Measurements from ENCODE around the gene PNMA5. TPM values are rescaled to one million over a fixed set of nuclear protein-coding genes. Genes with fewer than 3 reads are reported as not detected.

Gene PNMA5
- polyA plus RNA-seq, 1 of the 3 experiments (the other 2 are of a cell fraction), result not detected

- TF ChIP-seq NRF1 (IDR thresholded peaks at IDR 0.05; ENCODE audit: low read depth, low read length) (no peak), RFX5 (IDR thresholded peaks at IDR 0.05; ENCODE audit: low read length) (no peak), JUND (IDR thresholded peaks at IDR 0.05) (no peak), FOXJ3 (CRISPR knock-in tag; IDR thresholded peaks at IDR 0.05) (no peak), FOSL2 (IDR thresholded peaks at IDR 0.05; ENCODE audit: borderline replicate concordance, low read depth) (no peak), MXI1 (IDR thresholded peaks at IDR 0.05; ENCODE audit: low read depth, low read length) (no peak), NFIC (IDR thresholded peaks at IDR 0.05; ENCODE audit: borderline replicate concordance) (no peak), FOXM1 (IDR thresholded peaks at IDR 0.05; ENCODE audit: low read depth) (no peak)
Measured at GRCh38 chrX:152945021-152945979, 48.6 kb downstream of the PNMA5 start (continued).

- TF ChIP-seq RXRA (IDR thresholded peaks at IDR 0.05; ENCODE audit: borderline replicate concordance, low read depth) (no peak), GABPA (IDR thresholded peaks at IDR 0.05; ENCODE audit: low read depth) (no peak), RAD21 (IDR thresholded peaks at IDR 0.05; ENCODE audit: low read length) (no peak), USF2 (IDR thresholded peaks at IDR 0.05; ENCODE audit: borderline replicate concordance, low read depth, low read length) (no peak), USF1 (IDR thresholded peaks at IDR 0.05; ENCODE audit: borderline replicate concordance, low read depth) (no peak), FOSL2 (IDR thresholded peaks at IDR 0.05; ENCODE audit: borderline replicate concordance, low read depth) (no peak), EZH2phosphoT487 (IDR thresholded peaks at IDR 0.05; ENCODE audit: borderline replicate concordance, low read depth) (no peak), MAX (IDR thresholded peaks at IDR 0.05; ENCODE audit: low read depth) (no peak), REST (IDR thresholded peaks at IDR 0.05; ENCODE audit: low read depth, low read length) (no peak), SIN3A (IDR thresholded peaks at IDR 0.05; ENCODE audit: borderline replicate concordance, low read depth, low read length) (no peak), NFIC (IDR thresholded peaks at IDR 0.05; ENCODE audit: borderline replicate concordance) (no peak), RCOR1 (IDR thresholded peaks at IDR 0.05; ENCODE audit: low read length) (no peak), TAF1 (IDR thresholded peaks at IDR 0.05; ENCODE audit: borderline replicate concordance, low read depth, low read length) (no peak), ELF1 (IDR thresholded peaks at IDR 0.05) (no peak), ZBTB33 (IDR thresholded peaks at IDR 0.05; ENCODE audit: borderline replicate concordance, low read depth) (no peak), TCF12 (IDR thresholded peaks at IDR 0.05) (no peak), TEAD4 (IDR thresholded peaks at IDR 0.05; ENCODE audit: borderline replicate concordance, insufficient read depth) (no peak)
- no peak for DNase-seq
- Histone ChIP-seq H3K4me2 (no peak overlapping the region), H4K20me1 (ENCODE audit: insufficient read depth) (no peaks in the 10 kb centered on the region), H3K9me3 (no peaks in the 10 kb centered on the region), H3K4me3 (ENCODE audit: low read depth in 2 of 2, low read length in 1 of 2) (no peak overlapping the region), H3K36me3 (replicated peaks in 1 of 2; ENCODE audit: control insufficient read depth in 1 of 2, insufficient read depth in 2 of 2, low read length in 1 of 2) (no peaks in the 10 kb centered on the region), H3F3A (replicated peaks; ENCODE audit: insufficient read depth) (peaks cover 2% of the 10 kb centered on the region), H3K9me2 (no peaks in the 10 kb centered on the region), H3K9ac (no peak overlapping the region), H3K79me2 (ENCODE audit: insufficient read depth) (no peaks in the 10 kb centered on the region), H3K4me1 (ENCODE audit: control insufficient read depth in 1 of 2, insufficient read depth in 2 of 2, low read depth in 1 of 2, low read length in 1 of 2) (peaks cover 0 to 7% of the 10 kb centered on the region in 2 experiments; a peak in 1 of 4 replicates), H2AFZ (ENCODE audit: low read depth) (no peak overlapping the region), H3K27ac (ENCODE audit: low read depth in 2 of 2, low read length in 1 of 2) (no peak overlapping the region), H3K27me3 (ENCODE audit: insufficient read depth) (no peaks in the 10 kb centered on the region; the same call in 1 of the 2 replicates)
- WGBS (ENCODE audit: low lambda C conversion rate), result 57% methylated on average over 1 of the region's 1 CpG
- POLR2A ChIA-PET, result no interaction called here
- CTCF ChIA-PET, result interaction anchor here (0.7 to 2.8 kb wide), 4 partner anchors 8 to 89 kb away, joined by 3 to 17 read pairs (median 4); no protein-coding TSS in a partner anchor
Measured at GRCh38 chrX:152943826-152944225, 50.1 kb downstream of the PNMA5 start.
